Measurements from ENCODE around the gene FAM199X. TPM values are rescaled to one million over a fixed set of nuclear protein-coding genes. Genes with fewer than 3 reads are reported as not detected.

The FAM199X gene
- total and polyA plus RNA-seq, 2 experiments from 2014 or later = 11.0 to 18.7 TPM

DNA sequence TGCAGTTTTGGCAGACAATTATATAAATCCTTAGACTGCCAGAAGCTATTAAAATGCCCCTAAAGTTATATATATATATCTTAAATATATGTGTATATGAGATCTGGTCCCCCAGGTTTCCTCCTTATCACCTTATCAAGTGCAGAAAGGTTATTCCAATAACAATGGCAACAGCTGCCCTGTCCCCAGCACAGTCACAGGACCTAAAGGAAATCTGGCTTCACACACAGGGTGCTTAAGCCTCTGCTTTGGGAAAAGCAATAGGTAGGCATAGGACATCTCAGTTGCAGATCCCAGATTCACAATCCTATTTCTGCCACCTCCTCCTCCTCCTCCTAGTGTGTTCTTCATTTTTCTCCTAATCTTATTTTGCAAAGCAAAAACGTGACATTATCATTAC, 15.2 kb upstream of the FAM199X start:
- no peak overlapping the region for H3K4me3 Mint-ChIP-seq
- no peaks in the 10 kb centered on the region; the same call in 2 of the 3 replicates for H3K9me3 Mint-ChIP-seq
- no peak overlapping the region for H2AFZ ChIP-seq
- no peaks in the 10 kb centered on the region; the same call in 1 of the 2 replicates for H3K4me1 ChIP-seq (ENCODE audit: insufficient read depth)
- no peak overlapping the region for H3K4me3 ChIP-seq
- no peaks in the 10 kb centered on the region for H4K20me1 ChIP-seq (replicated peaks; ENCODE audit: insufficient read depth)
- H3K27ac ChIP-seq (ENCODE audit: low read depth) = no peak overlapping the region
- no peak overlapping the region for H3K27ac Mint-ChIP-seq
- DNase-seq (ENCODE audit: low spot score) = no peak
- no peaks in the 10 kb centered on the region for H3K4me1 Mint-ChIP-seq
- no peak for TF ChIP-seq JUNB (IDR thresholded peaks at IDR 0.05; ENCODE audit: unreplicated experiment)
- TF ChIP-seq EZH2 (IDR thresholded peaks at IDR 0.05; ENCODE audit: low read depth, unreplicated experiment) = no peak
- TF ChIP-seq STAT1 (IDR thresholded peaks at IDR 0.05; ENCODE audit: unreplicated experiment) = no peak
- TF ChIP-seq, protein P1, sequence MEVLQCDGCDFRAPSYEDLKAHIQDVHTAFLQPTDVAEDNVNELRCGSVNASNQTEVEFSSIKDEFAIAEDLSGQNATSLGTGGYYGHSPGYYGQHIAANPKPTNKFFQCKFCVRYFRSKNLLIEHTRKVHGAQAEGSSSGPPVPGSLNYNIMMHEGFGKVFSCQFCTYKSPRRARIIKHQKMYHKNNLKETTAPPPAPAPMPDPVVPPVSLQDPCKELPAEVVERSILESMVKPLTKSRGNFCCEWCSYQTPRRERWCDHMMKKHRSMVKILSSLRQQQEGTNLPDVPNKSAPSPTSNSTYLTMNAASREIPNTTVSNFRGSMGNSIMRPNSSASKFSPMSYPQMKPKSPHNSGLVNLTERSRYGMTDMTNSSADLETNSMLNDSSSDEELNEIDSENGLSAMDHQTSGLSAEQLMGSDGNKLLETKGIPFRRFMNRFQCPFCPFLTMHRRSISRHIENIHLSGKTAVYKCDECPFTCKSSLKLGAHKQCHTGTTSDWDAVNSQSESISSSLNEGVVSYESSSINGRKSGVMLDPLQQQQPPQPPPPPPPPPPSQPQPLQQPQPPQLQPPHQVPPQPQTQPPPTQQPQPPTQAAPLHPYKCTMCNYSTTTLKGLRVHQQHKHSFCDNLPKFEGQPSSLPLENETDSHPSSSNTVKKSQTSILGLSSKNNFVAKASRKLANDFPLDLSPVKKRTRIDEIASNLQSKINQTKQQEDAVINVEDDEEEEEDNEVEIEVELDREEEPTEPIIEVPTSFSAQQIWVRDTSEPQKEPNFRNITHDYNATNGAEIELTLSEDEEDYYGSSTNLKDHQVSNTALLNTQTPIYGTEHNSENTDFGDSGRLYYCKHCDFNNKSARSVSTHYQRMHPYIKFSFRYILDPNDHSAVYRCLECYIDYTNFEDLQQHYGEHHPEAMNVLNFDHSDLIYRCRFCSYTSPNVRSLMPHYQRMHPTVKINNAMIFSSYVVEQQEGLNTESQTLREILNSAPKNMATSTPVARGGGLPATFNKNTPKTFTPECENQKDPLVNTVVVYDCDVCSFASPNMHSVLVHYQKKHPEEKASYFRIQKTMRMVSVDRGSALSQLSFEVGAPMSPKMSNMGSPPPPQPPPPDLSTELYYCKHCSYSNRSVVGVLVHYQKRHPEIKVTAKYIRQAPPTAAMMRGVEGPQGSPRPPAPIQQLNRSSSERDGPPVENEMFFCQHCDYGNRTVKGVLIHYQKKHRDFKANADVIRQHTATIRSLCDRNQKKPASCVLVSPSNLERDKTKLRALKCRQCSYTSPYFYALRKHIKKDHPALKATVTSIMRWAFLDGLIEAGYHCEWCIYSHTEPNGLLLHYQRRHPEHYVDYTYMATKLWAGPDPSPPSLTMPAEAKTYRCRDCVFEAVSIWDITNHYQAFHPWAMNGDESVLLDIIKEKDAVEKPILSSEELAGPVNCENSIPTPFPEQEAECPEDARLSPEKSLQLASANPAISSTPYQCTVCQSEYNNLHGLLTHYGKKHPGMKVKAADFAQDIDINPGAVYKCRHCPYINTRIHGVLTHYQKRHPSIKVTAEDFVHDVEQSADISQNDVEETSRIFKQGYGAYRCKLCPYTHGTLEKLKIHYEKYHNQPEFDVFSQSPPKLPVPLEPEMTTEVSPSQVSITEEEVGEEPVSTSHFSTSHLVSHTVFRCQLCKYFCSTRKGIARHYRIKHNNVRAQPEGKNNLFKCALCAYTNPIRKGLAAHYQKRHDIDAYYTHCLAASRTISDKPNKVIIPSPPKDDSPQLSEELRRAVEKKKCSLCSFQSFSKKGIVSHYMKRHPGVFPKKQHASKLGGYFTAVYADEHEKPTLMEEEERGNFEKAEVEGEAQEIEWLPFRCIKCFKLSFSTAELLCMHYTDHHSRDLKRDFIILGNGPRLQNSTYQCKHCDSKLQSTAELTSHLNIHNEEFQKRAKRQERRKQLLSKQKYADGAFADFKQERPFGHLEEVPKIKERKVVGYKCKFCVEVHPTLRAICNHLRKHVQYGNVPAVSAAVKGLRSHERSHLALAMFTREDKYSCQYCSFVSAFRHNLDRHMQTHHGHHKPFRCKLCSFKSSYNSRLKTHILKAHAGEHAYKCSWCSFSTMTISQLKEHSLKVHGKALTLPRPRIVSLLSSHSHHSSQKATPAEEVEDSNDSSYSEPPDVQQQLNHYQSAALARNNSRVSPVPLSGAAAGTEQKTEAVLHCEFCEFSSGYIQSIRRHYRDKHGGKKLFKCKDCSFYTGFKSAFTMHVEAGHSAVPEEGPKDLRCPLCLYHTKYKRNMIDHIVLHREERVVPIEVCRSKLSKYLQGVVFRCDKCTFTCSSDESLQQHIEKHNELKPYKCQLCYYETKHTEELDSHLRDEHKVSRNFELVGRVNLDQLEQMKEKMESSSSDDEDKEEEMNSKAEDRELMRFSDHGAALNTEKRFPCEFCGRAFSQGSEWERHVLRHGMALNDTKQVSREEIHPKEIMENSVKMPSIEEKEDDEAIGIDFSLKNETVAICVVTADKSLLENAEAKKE (CRISPR knock-in tag; IDR thresholded peaks at IDR 0.05) = no peak
- TF ChIP-seq, protein P2, sequence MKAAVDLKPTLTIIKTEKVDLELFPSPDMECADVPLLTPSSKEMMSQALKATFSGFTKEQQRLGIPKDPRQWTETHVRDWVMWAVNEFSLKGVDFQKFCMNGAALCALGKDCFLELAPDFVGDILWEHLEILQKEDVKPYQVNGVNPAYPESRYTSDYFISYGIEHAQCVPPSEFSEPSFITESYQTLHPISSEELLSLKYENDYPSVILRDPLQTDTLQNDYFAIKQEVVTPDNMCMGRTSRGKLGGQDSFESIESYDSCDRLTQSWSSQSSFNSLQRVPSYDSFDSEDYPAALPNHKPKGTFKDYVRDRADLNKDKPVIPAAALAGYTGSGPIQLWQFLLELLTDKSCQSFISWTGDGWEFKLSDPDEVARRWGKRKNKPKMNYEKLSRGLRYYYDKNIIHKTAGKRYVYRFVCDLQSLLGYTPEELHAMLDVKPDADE (IDR thresholded peaks at IDR 0.05) = no peak
- TF ChIP-seq NANOG (IDR thresholded peaks at IDR 0.05; ENCODE audit: borderline replicate concordance) = no peak
- TF ChIP-seq POLR2AphosphoS5 (IDR thresholded peaks at IDR 0.05; ENCODE audit: low read depth) = no peak
- TF ChIP-seq ZNF114 (CRISPR knock-in tag; IDR thresholded peaks at IDR 0.05) = no peak
- no peak for TF ChIP-seq CREB1 (CRISPR knock-in tag; IDR thresholded peaks at IDR 0.05; ENCODE audit: low read depth)
- no peak for TF ChIP-seq ZNF331 (CRISPR knock-in tag; IDR thresholded peaks at IDR 0.05; ENCODE audit: low read depth)
- TF ChIP-seq, protein P3, sequence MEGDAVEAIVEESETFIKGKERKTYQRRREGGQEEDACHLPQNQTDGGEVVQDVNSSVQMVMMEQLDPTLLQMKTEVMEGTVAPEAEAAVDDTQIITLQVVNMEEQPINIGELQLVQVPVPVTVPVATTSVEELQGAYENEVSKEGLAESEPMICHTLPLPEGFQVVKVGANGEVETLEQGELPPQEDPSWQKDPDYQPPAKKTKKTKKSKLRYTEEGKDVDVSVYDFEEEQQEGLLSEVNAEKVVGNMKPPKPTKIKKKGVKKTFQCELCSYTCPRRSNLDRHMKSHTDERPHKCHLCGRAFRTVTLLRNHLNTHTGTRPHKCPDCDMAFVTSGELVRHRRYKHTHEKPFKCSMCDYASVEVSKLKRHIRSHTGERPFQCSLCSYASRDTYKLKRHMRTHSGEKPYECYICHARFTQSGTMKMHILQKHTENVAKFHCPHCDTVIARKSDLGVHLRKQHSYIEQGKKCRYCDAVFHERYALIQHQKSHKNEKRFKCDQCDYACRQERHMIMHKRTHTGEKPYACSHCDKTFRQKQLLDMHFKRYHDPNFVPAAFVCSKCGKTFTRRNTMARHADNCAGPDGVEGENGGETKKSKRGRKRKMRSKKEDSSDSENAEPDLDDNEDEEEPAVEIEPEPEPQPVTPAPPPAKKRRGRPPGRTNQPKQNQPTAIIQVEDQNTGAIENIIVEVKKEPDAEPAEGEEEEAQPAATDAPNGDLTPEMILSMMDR (conservative IDR thresholded peaks at IDR 0.05; ENCODE audit: low read depth in 2 of 2) = no peak
- no peak for TF ChIP-seq EZH2phosphoT487 (IDR thresholded peaks at IDR 0.05; ENCODE audit: unreplicated experiment)
- TF ChIP-seq, protein P4, sequence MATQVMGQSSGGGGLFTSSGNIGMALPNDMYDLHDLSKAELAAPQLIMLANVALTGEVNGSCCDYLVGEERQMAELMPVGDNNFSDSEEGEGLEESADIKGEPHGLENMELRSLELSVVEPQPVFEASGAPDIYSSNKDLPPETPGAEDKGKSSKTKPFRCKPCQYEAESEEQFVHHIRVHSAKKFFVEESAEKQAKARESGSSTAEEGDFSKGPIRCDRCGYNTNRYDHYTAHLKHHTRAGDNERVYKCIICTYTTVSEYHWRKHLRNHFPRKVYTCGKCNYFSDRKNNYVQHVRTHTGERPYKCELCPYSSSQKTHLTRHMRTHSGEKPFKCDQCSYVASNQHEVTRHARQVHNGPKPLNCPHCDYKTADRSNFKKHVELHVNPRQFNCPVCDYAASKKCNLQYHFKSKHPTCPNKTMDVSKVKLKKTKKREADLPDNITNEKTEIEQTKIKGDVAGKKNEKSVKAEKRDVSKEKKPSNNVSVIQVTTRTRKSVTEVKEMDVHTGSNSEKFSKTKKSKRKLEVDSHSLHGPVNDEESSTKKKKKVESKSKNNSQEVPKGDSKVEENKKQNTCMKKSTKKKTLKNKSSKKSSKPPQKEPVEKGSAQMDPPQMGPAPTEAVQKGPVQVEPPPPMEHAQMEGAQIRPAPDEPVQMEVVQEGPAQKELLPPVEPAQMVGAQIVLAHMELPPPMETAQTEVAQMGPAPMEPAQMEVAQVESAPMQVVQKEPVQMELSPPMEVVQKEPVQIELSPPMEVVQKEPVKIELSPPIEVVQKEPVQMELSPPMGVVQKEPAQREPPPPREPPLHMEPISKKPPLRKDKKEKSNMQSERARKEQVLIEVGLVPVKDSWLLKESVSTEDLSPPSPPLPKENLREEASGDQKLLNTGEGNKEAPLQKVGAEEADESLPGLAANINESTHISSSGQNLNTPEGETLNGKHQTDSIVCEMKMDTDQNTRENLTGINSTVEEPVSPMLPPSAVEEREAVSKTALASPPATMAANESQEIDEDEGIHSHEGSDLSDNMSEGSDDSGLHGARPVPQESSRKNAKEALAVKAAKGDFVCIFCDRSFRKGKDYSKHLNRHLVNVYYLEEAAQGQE (IDR thresholded peaks at IDR 0.05; ENCODE audit: unreplicated experiment) = no peak
- H3K27me3 Mint-ChIP-seq (ENCODE audit: insufficient read depth, low read depth, poor library complexity) = no peaks in the 10 kb centered on the region
- no peaks in the 10 kb centered on the region for H3K9me2 ChIP-seq (ENCODE audit: insufficient read depth)
- H3K27me3 ChIP-seq (ENCODE audit: insufficient read depth) = no peaks in the 10 kb centered on the region
- no peaks in the 10 kb centered on the region for H3K36me3 Mint-ChIP-seq (ENCODE audit: low read depth)
- no peaks in the 10 kb centered on the region for H3K36me3 ChIP-seq (ENCODE audit: insufficient read depth)
- H3K4me2 ChIP-seq = no peak overlapping the region
- H3K79me2 ChIP-seq (replicated peaks; ENCODE audit: insufficient read depth) = no peaks in the 10 kb centered on the region
- H3F3A ChIP-seq (replicated peaks; ENCODE audit: low read depth) = no peaks in the 10 kb centered on the region
- ATAC-seq = no peak

All from GM23338 (cell line).